ENCODE data around the gene VAC14.
A peak's percentile ranks its signal among the peaks of the same experiment; 100 is the strongest.
"Not testable (repeated sequence)": the region's sequence is repeated elsewhere in the genome, so short reads cannot be mapped to it uniquely, and the experiment has no call there.

The VAC14 gene

DNA sequence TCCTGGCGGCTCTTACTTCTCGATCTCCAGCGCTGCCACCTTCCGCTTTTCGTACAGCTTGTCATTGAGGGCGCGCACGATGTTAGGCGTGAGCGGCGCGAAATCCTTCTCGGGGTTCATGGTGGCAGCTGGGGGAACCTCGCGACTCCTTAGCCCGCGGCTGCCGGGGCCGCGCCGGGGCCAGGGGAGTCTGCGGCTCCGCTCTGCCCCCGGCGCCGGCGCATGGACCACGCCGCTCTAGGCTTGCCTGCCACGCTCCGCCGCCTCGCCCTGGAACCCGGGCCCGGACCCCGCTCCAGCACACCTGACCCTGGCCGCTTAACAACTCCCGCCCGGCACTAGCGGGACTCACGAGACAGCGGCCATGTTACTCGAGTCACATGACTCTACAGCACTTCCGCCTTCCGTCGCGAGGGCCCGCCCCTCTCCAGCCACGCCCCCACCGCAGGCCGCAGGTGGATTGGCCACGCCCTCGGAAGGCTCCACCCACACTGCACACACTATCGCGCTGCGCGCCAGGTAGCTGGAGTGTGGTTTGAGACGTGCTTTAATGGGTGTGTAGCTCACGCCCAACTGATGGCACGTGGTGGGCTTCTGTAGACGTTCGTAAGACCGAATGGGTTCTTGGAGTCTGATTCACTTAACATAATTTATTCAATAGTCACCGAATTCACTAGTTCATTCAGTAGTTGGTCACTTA lies at the start of gene VAC14:
TSS of gene VAC14 (minus strand) at position 378 of the 700 bp plus-strand sequence. CDS start at position 120, 258 bp downstream.
- peak; percentile 60 to 84 for DNase-seq

DNA sequence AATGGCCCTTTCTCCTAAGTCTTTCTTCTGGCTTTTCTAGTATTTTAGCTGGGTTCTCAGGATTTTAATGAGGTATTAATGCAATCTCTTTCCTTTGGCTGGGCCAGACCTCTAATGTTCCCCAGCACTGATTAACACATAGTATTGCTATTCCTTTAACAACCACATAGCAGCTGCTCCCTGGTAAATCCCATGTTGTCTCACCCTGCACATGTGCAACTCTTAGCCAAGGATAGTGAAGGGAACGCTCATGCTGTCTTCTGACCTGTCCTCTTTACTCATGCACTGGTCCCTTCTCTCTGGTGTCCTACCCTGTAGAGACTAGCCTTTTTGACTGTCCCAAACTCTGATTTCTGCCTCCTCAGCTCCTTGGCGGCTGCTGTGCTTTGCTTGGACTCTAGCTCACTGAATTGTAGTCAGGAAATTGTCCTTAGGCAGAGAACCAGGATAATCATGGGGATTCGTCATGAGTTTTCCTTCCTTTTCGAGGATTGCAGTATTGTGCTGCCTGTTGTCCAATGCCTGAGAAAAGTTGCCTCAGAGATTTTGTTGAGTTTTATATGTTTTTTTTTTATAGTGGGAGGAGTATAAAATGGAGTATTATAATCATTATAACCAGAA lies 22.6 kb upstream of the VAC14 start:
- DNase-seq, result not testable (repeated sequence)

DNA sequence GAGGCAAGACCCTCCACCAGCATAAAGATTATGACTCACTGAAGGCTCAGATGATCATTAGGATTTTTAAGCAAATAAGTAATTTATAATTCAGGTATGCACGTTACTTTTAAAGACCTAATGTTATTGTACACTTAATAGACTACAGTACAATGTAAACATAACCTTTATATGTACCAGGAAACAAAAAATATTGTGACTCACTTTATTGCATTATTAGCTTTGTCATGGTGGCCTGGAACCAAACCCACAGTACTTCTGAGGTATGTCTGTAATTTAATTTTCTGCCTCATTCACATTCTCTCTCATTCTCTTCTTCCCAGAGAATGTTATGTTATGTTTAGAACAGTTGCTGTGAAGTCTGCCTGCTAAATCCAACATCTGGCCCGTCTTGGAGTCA lies 21.8 kb upstream of the VAC14 start:
- not testable (repeated sequence) for DNase-seq

DNA sequence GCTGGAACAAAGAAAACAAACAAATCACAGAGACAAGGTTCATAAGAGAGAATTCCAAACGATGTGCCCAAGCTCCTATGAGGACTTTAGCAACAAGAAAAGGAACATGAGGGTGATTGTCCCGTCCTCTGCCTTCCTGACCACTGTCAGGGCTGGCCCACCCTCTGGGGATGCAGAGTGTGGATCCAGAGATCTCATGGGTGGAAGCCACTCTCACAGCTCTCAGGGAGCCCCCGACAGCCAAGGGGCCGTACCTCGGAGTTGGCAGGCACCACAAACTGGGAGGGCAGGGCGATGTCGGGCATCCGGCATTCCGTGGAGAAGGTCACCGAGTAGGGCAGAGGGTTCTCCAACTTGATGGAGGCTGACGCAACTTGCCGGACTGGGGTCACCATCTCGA lies 17.1 kb upstream of the VAC14 start:
- not testable (repeated sequence) for DNase-seq

DNA sequence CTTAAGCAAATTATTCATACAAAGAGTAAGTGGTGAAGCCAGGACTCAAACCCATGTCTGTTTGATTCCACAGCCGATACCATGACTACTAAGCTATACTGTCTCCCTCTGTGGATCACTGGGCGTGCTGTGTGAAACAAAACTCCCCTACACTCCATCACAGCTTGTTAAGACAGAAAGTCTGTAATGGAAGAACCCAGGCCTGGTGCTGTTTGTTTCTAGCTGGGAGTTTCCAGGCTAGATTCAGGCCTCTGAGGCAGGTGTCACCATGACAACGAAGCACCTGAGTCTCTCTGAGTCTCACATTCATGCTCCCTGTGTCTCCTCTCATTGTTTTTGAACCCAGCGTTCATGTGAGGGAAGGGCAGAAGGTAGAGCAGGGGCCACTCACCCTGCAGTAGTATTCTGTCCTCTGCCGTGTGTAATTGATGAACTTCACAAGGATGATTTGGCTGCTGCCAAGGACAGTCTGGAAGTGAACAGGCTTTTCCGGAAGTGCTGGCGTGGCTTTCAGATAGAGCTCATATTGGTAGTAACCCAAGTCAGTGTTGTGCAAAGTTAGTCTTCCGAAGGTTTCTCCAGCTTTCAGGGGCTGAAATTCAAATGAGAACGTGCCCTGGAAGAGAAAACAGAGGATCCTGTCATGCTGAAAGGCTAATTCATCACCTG lies 8.6 kb upstream of the VAC14 start:
- no peak for DNase-seq

DNA sequence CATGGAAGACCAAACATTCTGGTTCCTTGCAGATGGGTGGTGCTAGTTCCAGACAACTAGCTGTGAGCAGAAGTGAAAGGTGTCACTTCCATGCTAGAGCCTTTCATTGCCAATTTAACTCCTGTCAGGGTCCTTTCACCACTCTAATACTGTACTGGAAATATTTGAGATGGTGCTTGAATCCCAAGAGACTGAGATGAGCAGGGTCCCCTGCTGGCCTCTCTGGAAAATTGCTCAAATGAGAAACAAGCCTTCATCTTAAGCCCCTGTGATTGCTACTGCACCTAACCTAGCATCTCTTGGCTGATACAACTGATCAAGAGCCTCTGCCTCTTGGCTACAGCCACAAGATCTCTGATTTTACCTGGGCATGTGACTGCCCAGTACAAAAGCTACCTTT lies 7.4 kb upstream of the VAC14 start:
- peak in 1 of 2 experiments; percentile 8 for DNase-seq

DNA sequence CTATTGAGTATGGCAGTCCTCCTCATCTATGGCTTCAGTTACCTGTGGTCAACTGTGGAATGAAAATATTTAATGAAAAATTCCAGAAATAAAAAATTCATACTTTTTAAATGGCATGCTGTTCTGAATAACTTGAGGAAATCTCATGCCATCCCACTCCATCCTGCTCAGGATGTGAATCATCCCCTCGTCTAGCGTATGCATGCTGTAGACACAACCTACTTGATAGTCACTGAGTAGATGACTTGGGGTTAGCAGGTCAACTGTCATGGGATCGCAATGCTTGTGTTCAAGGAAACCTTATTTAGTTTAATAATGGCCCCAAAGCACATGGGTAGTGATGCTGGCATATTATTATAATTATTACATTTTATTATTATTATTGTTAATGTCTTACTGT lies 4.8 kb upstream of the VAC14 start:
- DNase-seq, result no peak

DNA sequence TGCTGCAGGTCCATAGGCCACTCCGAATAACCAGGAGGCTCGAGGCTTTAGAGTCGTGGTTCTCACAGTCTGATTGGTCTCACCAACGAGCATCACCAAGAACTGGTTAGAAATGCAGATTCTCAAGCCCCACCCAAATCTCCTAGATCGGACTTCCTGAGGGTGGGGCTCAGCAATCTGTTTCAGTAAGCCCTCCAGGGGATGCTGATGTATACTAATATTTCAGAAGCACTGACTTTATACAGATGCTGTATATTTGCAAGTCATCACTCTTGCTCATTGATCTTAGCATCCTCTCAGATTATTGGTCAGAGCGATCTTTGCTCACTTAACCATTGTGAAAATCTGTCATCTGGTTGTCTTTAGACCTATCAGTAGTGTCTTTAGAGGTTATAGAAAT lies 4.4 kb upstream of the VAC14 start:
- DNase-seq, result no peak

DNA sequence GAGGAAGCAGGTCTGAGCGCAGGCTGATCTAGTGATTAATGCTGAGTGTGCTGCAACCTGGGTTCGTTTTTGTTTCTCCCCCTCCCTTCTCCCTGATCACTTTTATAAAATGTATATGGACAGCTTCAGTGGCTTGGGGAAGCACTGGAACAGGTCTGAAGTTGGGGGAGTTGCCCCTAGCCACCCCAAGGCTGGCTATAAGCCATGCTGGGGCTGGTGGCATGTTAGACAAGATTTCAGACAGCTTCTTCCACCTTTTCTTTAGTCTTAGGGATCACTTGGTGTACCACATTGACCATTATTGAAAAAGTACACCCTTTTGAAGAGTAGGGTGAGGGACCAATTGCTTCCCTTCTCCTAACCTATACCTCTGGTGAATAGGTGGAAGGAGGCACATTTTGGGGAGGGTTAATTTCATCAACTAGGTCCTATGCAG lies 3.8 kb upstream of the VAC14 start:
- no peak for DNase-seq

DNA sequence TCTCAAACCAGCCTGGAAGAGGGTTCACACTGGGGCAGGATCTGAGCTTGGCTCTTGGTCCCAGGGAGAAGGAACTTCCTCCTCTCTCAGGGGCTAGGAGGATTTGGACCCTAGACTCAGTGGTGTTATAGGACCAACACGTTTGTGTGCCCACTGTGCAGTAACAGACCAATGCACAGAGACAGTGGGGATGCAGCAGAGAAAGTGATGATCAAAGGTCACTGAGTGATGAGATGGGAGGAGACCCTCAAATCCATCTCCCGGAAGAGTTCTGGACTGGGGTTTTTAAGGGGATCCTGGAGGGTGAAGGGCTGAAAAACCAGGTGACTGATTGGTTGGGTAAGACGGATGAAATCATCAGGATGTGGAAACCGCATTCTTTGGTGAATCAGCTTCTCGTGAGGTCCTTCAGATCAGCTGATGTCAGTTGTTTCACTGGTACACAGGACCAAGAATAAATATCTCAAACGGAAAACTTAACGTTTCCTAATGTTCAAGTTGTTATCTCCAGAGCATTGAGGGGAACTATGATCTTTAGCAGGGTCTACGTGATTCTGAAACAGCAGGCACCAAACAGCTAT lies 3.3 kb upstream of the VAC14 start:
- DNase-seq, result no peak

DNA sequence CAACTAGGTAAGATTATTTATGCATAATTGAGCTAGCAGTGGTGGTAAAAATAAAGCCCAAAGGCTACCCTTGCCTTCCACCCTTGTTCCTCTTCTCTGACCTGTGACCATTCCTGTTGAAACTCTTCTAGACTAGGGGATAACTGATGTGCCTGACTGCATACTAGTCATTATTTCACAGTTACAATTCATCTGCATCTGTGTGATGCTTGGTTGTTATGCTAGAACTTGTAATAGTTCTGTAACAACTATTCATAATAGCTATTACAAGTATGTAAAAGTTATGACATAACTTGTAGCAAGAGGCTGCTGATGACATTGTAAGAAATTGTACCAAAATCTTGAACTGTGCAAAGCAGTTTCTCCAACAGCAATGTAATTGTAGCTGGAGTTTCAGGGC lies 2.4 kb upstream of the VAC14 start:
- DNase-seq, result no peak

DNA sequence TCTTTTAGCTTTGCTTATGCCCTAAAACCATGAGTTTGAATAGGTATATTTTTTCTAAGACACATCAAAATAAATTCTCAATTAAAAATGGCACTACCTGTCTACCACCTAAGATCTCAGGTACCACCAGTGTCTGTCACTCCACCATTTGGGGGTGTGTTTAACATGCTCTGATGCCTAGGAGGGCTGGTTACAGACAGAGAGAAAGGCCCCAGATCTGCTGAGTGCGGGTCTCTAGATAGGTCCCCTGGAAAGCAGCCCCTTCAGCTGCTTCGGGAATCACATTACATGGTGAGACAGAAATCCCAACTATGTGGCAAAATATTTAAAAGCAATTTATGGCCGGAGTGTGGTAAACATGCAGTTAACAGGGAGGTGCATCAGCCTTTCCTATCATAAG lies 653 bp upstream of the VAC14 start:
- no peak for DNase-seq

DNA sequence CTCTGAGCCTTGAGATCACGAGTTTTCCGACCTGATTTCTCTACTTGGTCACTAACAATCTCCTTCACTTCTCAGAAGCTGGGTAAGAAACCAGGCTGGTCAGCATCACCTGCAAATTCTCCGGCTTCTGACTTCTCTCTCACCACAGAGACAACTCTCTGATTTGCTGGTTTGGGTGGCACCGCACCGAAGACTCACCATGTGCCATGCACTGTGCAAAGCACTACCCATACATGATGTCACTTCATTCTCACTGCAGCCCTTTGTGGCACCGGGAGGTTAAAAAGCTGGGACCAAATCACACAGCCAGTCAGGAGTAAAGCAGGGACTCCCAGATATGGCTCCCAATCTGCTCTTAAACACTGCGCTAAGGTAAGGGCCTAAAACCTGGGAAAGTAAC lies 647 bp downstream of the VAC14 start:
- DNase-seq, result no peak

DNA sequence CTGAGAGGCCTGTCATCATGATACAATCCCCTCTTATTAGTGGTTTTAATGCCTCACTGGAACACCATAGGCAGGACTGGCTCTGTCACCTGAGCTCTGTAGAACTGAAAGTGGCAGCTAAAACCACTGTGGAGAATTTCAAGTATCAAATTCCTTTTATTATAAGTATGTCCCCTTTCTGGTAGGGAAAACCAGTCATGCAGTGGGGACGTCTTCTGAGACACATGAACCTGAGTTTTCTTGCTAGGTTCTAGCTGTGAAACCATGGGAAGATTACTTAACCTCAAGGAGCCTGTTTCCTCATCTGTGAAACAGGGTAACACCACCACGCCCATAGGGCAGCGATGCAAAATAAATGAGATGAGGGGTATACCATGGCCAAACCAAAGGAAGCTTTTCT lies 4.7 kb downstream of the VAC14 start:
- DNase-seq, result no peak

DNA sequence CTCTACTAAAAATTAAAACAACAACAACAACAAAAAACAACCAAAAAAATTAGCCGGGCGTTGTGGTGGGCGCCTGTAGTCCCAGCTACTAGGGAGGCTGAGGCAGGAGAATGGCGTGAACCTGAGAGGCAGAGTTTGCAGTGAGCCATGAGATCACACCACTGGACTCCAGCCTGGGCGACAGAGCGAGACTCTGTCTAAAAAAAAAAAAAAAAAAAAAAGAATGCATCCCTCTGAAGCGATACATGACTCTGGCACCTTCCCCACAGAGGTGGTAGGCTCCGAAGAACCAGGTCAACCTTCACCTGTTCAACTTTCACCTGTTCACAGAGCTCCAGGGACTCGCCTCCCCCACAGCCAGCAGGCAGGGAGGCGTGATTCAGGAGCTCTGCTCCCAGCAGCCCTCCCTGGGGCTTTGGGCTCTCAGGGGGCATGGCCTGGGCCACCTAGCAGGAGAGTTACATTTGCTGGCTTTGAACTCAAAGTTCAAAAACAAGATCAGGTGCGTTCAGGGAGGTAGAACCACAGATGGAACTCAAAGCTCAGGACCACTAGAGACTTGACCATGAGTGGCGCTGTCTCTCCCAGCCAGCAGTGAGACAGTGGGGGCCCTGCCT lies 5.6 kb downstream of the VAC14 start:
- no peak for DNase-seq

DNA sequence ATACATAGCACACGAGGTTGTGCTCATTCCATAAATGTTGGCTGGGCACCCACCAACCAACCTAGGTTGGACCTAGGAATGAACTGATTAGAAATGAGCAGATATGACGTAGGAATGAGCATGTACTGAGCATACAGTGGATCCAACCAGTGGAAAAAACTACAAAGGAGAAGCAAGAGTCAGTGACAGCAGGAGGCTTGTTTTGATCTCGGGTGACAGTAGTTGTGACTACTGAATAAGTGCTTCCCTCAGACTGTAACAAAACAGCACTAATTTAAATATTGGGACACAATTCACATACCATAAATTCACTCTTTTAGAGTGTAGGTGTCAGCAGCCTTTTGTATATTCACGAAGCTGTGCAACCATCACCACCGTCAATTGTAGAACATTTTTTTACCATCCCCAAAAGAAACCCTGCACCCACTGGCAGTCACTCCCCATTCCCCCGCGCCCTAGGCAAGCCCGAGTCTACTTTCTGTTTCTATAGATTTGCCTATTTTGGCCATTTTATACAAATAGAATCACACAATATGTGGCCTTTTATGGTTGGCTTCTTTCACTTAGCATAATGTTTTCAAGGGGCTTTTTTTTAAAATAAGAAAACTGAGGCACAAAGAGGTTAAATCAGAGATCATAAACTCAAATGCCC lies 7.0 kb downstream of the VAC14 start:
- no peak for DNase-seq

DNA sequence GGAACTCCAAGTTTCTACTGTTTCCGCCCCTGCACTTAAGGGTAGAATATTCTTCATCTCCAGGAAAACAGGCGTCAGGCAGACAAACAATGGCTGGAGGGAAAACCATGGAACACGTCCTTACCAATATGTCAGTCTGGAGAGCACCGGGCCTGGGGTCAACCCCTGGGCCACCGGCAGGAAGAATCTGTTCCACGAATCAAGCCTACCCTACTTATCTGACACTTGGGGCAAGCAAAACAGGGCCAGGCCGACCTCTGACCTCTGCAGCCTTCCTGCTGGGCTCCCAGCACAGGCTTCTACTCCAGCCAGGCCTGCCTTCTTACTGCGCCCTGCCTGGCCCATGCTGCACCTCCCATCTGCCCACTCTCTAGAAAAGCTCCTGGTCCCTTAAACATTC lies 10.1 kb downstream of the VAC14 start:
- no peak for DNase-seq

DNA sequence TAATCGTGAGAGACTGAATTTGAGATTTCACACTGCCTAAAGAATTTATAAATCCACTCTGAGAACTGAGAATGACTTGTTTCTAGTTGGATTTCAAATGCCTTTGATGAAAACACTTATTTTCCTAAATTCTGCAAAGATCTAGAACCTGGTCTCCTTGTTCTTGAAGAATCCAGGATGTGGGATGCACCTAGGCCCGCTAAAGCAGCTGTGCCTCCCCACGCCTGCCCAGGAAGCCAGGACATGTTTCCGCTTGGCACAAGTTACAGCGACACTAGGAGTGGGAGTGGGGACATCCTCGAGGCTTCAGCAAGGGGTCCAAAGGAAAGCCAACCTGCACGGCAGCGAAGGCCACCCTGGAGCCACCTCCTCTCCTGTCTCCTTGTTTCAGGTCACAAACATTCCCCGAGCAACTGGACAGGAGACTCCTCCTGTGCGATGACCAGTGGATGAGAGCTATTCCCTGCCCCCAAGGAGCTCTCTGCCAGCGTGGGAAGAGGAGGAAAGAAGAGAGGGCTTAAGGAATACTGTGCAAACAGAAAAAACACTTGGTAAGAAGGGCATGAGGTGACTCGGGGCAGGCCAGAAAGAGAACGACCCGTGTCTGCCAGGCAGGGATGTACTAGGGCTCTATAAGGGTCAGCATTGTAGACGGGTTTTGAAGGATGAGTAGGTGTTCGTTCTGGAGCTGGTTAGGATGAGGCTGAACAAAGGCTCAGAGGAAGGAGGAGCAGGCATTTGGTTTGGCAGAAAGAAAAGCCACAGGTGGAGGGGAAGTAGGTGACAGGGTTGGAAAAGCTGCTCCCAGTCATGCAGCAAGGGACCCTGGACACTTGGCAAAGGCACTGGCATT lies 11.1 kb downstream of the VAC14 start:
- no peak for DNase-seq

DNA sequence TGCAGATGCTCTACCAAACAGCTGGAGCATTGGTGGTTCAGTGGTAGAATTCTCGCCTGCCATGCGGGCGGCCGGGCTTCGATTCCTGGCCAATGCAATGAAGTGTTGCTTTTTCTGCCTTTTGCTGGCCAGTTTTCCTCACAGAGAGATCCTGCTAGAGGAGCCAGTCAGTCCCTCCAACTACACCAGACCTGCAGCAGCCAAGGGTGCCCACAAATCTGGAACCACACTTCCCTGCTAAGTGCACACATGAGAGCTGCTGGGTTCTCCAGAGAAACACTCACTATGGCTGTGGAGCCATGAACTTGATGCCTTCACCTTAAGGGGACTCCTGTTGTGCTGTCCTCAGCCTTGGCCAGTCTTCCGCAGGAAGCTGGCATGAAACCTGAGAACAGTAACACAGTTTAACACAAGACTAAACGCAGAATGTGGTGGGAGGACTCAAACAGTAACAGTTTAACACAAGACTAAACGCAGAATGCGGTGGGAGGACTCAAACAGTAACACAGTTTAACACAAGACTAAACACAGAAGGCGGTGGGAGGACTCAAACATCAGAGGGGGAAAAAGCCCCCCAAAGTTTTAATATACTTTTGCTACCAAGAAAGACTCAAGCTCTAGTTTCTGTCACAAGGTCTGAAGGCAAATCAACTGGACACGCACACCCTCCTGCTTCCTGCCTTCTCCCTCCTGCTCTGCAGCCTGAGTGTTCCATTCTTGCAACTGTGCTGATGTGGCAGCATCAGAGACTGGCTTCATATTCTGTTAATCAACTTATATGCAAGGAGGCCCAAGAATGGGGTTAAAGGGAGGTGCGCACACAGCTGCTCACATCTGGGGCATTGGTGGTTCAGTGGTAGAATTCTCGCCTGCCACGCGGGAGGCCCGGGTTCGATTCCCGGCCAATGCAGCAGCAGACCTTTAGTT lies 12.0 kb downstream of the VAC14 start:
- DNase-seq, result no peak

DNA sequence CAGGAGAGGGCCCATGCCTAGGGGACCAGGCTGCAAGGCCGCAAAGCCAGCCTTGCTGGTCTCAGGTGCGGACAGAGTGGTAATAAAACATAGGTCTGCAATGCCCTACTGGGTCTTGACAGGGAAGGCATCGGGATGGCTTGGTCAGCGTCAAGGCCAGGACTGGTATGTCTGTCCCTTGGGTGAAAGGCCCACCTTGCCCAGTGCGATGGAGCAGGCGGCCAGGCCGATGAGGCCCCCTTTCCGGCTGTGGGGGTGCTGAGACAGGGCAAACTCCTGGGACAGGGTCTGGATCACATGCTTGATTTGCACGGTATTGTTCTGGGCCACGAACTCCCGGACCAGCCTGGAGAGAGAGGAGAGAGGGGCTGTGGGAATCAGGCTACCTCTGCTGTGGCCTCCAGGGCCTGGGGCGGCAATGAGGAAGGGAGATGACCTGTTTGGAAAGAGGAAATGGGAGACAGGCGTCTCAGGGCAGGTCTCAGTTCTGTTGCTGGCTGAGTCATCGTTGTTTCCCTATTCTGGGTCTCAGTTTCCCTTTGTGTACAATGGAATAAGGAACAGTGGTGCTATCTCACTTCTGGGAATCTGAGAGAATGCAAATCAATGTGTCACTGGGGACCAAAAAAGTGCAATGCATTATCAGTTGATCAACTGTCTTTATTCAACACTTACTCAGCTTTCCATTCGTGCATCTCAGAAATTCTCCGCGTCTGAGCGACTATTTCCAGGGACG lies 14.8 kb downstream of the VAC14 start:
- DNase-seq, result no peak

Measured in SW 1271 (cell line).